ENCODE data around the gene SYNM. TPM values are rescaled to one million over a fixed set of nuclear protein-coding genes. Genes with fewer than 3 reads are reported as not detected.

SYNM gene
- total RNA-seq, 1 donor from 2014 or later, result 5.5 TPM

DNA sequence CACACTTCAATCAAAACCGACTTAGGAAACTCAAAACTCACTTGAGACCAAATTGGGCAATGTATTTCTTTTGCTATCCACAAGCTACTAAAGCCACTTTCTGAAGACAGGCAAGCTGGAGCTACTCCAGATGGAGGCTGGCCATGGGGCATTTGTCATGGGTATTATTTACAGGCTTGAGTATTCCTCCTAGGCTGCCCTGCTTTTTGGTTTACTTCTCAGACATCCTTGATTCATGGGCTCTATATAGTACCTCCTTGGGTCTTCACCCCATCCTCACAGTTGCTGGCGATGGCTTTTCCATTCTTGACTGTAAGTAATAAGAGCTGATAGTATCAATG, 18.6 kb upstream of the SYNM start:
- Mint-ChIP-seq H3K36me3 (ENCODE audit: unreplicated experiment) (no peaks in the 10 kb centered on the region), H3K27me3 (ENCODE audit: unreplicated experiment) (peaks cover 28% of the 10 kb centered on the region), H3K27ac (ENCODE audit: unreplicated experiment) (no peak overlapping the region), H3K4me1 (ENCODE audit: unreplicated experiment) (peaks cover 3% of the 10 kb centered on the region), H3K9me3 (ENCODE audit: unreplicated experiment) (peaks cover 12% of the 10 kb centered on the region), H3K4me3 (ENCODE audit: unreplicated experiment) (no peak overlapping the region)
- TF ChIP-seq, protein P1, sequence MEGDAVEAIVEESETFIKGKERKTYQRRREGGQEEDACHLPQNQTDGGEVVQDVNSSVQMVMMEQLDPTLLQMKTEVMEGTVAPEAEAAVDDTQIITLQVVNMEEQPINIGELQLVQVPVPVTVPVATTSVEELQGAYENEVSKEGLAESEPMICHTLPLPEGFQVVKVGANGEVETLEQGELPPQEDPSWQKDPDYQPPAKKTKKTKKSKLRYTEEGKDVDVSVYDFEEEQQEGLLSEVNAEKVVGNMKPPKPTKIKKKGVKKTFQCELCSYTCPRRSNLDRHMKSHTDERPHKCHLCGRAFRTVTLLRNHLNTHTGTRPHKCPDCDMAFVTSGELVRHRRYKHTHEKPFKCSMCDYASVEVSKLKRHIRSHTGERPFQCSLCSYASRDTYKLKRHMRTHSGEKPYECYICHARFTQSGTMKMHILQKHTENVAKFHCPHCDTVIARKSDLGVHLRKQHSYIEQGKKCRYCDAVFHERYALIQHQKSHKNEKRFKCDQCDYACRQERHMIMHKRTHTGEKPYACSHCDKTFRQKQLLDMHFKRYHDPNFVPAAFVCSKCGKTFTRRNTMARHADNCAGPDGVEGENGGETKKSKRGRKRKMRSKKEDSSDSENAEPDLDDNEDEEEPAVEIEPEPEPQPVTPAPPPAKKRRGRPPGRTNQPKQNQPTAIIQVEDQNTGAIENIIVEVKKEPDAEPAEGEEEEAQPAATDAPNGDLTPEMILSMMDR (IDR thresholded peaks at IDR 0.05), result no peak
- no peak for DNase-seq (ENCODE audit: extremely low spot score, unreplicated experiment)

DNA sequence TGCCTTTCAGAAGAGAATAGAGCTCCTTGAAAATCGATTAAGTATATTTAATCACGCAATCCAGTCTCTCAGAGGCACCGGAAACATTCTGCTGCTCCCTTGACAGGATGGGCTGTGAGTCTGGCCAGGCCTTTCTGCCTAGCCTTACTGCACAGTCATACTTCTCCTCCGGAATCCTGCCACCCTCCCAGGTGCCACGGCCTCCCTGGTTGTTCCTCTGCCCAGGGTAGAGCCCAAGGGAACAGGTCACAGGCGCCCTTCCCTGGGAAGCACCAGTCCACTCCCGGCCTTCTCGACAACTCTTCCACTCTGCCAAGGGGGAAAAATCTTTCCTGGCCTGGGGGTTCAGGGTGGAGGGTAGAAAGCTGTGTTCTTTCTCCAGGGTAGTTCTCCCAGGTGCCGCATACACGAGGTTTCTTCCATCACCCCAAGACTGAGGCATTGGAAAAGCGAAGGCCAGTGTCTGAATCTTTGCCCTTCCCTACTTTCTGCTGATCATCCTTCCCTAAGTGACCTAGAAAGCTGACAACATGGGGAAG, 17.4 kb upstream of the SYNM start:
- H3K4me3 Mint-ChIP-seq (ENCODE audit: unreplicated experiment), result no peak overlapping the region
- peaks cover 20% of the 10 kb centered on the region for H3K27me3 Mint-ChIP-seq (ENCODE audit: unreplicated experiment)
- H3K9me3 Mint-ChIP-seq (ENCODE audit: unreplicated experiment), result peaks cover 5% of the 10 kb centered on the region
- H3K4me1 Mint-ChIP-seq (ENCODE audit: unreplicated experiment), result peaks cover 3% of the 10 kb centered on the region
- TF ChIP-seq, protein P1 (IDR thresholded peaks at IDR 0.05), result no peak
- no peak overlapping the region for H3K27ac Mint-ChIP-seq (ENCODE audit: unreplicated experiment)
- DNase-seq (ENCODE audit: extremely low spot score, unreplicated experiment), result no peak
- no peaks in the 10 kb centered on the region for H3K36me3 Mint-ChIP-seq (ENCODE audit: unreplicated experiment)

DNA sequence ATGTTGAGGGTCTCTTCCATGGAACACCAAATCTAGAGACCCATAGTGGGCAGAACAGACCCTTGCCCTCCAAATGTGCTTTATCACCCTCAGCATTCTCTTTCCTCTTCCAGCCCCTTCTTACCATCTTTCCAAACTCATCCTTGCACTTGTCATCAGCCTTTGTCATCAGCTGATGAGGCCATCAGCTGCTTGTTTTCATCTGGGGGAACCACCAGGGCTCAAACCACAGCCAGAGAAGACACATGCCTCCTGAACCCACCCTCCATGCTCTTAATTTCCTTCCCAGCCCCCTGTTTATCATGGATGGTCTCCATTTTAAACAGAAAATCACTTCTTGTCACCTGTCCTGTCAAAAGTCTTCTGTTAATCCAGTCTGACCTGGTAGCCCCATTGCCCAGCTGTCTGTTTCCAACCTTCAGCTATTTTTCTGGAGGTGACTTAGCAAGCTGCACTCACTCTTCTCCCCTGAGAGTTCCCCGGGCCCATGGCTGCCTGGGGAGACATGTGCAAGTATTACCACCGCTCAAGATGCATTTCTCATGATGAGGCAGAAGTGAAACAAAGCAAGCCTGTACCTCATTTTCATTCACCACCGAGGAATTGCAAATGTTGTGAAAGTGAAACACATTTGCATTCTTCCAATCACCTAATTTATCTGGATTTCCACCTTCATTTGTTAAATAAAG, 14.7 kb upstream of the SYNM start:
- no peak overlapping the region for H3K4me3 Mint-ChIP-seq (ENCODE audit: unreplicated experiment)
- H3K27me3 Mint-ChIP-seq (ENCODE audit: unreplicated experiment), result peaks cover 12% of the 10 kb centered on the region
- no peaks in the 10 kb centered on the region for H3K9me3 Mint-ChIP-seq (ENCODE audit: unreplicated experiment)
- TF ChIP-seq, protein P1 (IDR thresholded peaks at IDR 0.05), result no peak
- H3K4me1 Mint-ChIP-seq (ENCODE audit: unreplicated experiment), result peaks cover 3% of the 10 kb centered on the region
- H3K27ac Mint-ChIP-seq (ENCODE audit: unreplicated experiment), result no peak overlapping the region
- DNase-seq (ENCODE audit: extremely low spot score, unreplicated experiment), result no peak
- no peaks in the 10 kb centered on the region for H3K36me3 Mint-ChIP-seq (ENCODE audit: unreplicated experiment)

DNA sequence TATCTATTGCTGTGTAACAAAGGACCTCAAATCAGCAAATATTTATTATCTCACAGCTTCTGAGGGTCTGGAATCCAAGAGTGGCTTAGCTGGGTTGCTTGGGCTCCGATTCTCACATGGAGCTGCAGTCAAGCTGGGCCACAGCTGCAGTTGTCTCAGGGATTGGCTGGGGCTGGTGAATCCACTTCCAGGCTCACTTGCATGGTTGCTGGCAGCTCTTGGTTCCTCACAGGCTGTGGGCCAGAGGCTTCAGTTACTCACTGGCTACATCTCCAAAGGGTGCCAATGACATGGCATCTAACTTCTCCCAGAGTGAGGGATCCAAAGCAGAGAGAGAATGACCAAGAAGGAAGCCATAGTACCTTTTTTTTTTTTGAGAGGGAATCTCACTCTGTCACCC, 13.9 kb upstream of the SYNM start:
- Mint-ChIP-seq H3K4me3 (ENCODE audit: unreplicated experiment) (no peak overlapping the region), H3K4me1 (ENCODE audit: unreplicated experiment) (peaks cover 3% of the 10 kb centered on the region), H3K36me3 (ENCODE audit: unreplicated experiment) (no peaks in the 10 kb centered on the region), H3K27me3 (ENCODE audit: unreplicated experiment) (peaks cover 12% of the 10 kb centered on the region), H3K27ac (ENCODE audit: unreplicated experiment) (no peak overlapping the region), H3K9me3 (ENCODE audit: unreplicated experiment) (no peaks in the 10 kb centered on the region)
- DNase-seq (ENCODE audit: extremely low spot score, unreplicated experiment), result no peak
- TF ChIP-seq, protein P1 (IDR thresholded peaks at IDR 0.05), result no peak

DNA sequence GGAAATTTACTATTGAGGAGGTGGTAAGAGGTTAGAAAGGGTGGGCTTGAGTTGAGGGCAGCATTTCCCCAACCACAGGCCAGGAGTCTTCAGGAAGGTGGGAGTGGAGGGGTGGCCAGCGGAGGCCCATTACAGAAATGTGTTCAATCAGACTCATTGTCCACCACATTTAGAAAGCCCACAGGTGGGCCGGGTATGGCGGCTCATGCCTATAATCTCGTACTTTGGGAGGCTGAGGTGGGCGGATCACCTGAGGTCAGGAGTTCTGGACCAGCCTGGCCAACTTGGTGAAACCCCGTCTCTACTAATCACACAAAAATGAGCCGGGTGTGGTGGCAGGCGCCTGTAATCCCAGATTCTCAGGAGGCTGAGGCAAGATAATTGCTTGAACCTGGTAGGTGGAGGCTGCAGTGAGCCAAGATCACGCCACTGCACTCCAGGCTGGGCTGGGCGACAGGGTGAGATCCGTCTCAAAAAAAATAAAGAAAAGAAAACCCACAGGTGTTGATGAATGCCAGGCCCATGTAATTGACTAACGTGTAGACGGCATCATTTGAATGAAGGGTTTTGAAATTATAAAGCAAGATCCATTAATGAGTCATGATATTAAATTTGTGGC, 12.2 kb upstream of the SYNM start:
- H3K9me3 Mint-ChIP-seq (ENCODE audit: unreplicated experiment), result no peaks in the 10 kb centered on the region
- H3K4me3 Mint-ChIP-seq (ENCODE audit: unreplicated experiment), result no peak overlapping the region
- no peaks in the 10 kb centered on the region for H3K36me3 Mint-ChIP-seq (ENCODE audit: unreplicated experiment)
- TF ChIP-seq, protein P1 (IDR thresholded peaks at IDR 0.05), result no peak
- no peak overlapping the region for H3K27ac Mint-ChIP-seq (ENCODE audit: unreplicated experiment)
- no peak for DNase-seq (ENCODE audit: extremely low spot score, unreplicated experiment)
- H3K4me1 Mint-ChIP-seq (ENCODE audit: unreplicated experiment), result peaks cover 3% of the 10 kb centered on the region
- peaks cover 11% of the 10 kb centered on the region for H3K27me3 Mint-ChIP-seq (ENCODE audit: unreplicated experiment)

Measured in osteocyte (in vitro differentiated cells).